Activated CD4-positive, alpha-beta T cell treated with anti-CD3 and anti-CD28 coated beads, Interleukin-2, Interleukin-4, amounts not matched to agents 100 ng/mL and 50 ng/mL, durations not matched to agents 16 hours and 8 hours (primary cell): ENCODE measurements around the gene SFTPB.
"Not testable (repeated sequence)": the region's sequence is repeated elsewhere in the genome, so short reads cannot be mapped to it uniquely, and the experiment has no call there.

Experiments used
- DNase-seq: peaks from one replicate; pipeline ENCODE4 v3.0.0-alpha.2; 2020; ENCODE audit warnings: low spot score

Gene SFTPB

GRCh38 chr2:85668009-85668856 is at the start of gene SFTPB:
Gene SFTPB (minus strand): TSS chr2:85668199. CDS start chr2:85668183, 16 bp downstream.
- no peak for DNase-seq

GRCh38 chr2:85717308-85718008 is 49.5 kb upstream of the SFTPB start:
- no peak for DNase-seq

GRCh38 chr2:85716346-85716914 is 48.4 kb upstream of the SFTPB start:
- no peak for DNase-seq

DNA sequence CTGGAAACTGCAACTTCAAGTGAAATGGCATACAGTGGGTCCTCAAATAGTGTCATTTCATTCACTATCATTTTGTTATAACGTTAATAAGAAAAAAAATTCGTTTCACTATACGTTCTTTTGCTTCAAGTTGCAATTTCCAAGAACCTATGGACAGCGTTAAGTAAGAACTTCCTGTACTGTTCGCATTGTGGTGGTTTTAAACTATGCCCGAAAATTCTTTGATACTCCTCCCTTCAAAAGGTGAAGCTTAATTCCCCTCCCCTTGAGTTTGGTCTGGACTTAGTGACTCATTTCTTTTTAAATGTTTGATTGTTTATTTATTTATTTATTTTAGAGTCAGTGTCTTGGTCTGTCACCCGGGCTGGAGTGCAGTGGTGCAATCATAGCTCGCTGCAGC is 46.8 kb upstream of the SFTPB start:
- no peak for DNase-seq

DNA sequence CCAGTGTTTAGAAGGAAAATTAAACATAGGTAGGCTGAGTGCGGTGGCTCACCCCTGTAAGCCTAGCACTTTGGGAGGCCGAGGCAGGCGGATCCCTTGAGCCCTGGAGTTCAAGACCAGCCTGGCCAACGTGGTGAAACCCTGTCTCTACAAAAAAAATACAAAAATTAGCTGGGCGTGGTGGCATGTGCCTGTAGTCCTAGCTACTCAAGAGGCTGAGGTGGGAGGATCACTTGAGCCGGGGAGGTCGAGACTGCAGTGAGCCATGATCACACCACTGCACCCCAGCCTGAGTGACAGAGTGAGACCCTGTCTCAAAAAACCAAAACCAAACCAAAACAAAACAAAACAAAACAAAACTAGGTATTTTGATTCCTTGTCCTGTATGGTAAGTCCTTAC is 46.4 kb upstream of the SFTPB start:
- not testable (repeated sequence) for DNase-seq

DNA sequence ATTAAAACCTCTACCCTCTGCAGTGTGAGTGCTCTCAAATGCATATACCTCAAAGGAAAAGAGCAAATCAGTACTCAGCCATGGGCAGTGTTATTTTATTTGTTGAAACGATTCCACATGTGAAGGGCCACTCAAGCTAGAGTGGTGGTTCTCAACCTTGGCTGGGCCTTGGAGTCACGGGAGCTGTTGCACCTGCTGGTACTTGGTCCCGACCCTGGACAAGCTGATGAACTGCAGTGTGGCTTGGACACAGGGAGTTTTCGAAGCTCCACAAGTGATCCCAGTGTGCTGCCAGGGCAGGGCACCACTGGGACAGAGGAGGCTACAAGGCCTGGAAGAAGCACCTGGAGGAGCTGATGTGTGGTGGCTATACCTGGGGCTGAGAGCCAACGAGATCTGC is 45.8 kb upstream of the SFTPB start:
- no peak for DNase-seq

GRCh38 chr2:85712849-85713612 is 45.0 kb upstream of the SFTPB start:
- no peak for DNase-seq

DNA sequence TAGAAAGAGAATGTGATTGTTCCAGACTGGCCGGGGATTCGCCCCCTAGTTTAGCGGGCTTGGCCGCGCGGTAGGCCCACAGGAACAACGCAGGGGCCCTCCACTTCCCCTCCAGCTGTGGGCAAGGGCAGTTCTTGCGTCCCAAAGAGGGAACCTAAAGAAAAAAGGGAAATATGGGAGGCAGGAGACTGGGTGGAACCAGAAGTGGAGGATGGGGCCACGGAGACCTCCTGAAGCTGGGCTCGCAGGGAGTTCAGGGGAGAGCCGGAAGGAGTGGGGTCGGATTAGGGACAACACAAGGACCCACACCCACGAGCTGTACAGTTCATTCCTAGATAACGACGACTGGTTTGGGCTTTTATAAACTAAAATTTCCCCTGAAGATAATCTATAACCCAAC is 44.3 kb upstream of the SFTPB start:
- DNase-seq: no peak

DNA sequence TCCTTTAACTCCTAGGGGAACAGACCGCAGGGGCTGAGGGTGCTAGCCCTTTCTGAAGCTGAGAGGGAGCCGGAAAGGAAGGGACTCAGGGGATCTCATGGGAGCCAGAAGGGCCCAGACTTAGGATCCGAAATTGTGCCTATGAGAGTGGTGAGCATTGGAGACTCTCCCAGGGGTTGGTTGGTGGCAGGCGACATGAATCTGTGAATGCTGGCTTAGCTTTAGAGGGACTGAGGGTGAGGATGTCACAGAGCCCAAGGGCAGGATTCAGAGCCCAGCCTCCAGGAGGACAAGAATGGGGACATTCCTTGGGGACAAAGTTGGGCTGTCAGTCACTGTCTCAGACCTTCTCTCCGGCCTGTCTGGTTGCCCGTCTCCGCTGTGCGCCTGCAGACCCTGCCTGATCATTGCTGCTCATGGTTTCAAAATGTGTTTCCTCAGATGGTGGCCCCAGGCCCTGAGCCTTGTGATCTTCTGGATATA is 43.6 kb upstream of the SFTPB start:
- DNase-seq: no peak

DNA sequence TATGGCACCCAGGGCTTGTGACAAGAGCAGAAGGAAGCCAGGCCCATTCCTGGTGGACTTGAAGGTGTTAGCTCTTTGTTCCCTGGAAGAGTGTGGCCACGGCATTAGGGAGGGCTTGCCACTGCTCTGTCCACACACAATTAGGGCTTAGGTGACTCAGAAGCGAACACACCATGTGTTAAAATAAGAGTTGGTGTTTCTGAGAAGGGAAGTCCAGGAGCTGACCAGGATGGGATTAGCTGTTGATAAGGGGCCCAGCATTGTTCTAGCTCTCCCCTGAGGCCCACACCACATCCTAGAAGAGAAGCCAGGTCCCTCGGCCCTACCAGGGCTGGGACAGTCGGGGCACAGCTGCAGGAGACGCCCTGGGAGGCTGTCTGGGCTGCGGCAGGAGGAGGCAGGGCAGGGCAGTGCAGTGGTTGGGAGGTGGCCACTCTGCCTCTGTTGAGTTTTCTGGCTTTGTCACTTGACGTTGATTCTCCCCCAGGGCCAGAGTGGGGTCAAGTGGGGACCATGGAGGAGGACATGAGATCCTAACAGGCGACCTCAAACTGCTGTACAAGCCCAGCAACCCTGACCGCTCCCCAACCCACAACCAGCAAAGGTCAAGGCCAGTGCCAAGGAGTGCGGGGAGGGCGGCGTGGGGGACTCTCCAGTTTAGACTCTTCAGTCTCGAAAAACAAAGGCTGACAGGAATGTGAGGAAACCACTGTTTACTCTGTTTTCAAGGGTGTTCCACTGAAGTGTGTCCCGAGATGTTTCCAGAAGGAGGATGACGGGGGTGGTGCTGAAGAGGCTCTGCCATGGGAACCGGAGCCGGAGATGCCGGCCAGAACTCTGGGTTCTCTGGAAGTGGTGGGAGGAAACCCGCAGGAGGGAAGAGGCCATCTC is 42.9 kb upstream of the SFTPB start:
- DNase-seq: no peak

- DNase-seq: no peak
Measured at GRCh38 chr2:85709401-85709811, 41.4 kb upstream of the SFTPB start.

DNA sequence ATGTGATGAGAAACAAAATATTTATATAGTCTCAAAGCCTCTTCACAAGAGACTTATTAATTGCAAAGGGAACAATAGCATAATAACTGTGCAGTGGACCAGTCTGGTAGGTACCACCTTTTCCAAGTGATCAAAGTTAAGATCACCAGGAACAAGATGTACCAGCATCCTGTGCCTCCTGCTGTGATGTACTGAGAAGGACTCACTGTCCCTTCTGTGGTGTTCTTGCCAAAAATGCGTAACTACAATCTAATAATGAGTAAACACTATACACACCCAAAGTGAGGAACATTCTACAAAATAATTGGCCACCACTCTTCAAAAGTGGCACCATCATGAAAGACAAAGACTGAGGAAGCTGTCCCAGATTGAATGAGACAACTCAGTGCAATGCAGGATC is 40.6 kb upstream of the SFTPB start:
- DNase-seq: no peak

GRCh38 chr2:85707304-85707703 is 39.3 kb upstream of the SFTPB start:
- peak; percentile 89 for DNase-seq

- no peak for DNase-seq
Measured at GRCh38 chr2:85706599-85707296, 38.7 kb upstream of the SFTPB start.

DNA sequence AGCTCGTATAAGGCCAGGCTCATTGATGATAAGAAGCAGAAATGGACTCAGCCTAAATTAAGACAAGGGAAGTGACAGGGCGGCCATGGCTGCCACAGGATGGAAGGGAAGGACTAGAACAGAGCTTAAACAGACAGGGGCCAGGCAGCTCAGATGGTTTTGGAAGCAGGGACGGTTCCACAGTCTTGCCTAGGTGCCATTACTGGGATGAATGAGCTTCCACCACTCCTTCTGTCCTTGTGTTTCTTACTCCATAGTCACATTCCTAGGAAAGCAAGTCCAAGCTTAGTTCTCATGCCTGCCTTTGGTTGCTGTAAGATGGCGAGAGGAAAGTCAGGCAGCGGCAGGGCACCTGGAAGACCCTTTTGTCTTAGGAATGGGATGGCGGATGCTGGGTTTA is 38.1 kb upstream of the SFTPB start:
- no peak for DNase-seq

DNA sequence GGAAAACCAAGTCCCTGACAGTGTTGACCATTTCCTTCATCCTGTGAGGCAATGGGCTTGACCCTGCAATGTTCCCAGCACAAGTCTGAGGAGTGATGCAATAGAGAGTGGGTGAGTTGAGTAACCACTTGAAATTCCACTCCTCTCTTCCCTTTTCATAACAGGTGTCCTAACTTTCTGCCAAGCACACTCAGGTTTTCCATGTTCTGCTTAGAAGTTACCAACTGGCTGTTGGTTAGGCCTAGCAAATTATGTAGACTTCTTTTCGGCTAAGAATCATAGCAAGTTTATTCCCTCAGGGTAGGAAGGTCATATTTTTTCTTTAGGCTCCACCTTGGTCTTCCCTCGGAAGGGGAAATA is 37.7 kb upstream of the SFTPB start:
- DNase-seq: no peak

DNA sequence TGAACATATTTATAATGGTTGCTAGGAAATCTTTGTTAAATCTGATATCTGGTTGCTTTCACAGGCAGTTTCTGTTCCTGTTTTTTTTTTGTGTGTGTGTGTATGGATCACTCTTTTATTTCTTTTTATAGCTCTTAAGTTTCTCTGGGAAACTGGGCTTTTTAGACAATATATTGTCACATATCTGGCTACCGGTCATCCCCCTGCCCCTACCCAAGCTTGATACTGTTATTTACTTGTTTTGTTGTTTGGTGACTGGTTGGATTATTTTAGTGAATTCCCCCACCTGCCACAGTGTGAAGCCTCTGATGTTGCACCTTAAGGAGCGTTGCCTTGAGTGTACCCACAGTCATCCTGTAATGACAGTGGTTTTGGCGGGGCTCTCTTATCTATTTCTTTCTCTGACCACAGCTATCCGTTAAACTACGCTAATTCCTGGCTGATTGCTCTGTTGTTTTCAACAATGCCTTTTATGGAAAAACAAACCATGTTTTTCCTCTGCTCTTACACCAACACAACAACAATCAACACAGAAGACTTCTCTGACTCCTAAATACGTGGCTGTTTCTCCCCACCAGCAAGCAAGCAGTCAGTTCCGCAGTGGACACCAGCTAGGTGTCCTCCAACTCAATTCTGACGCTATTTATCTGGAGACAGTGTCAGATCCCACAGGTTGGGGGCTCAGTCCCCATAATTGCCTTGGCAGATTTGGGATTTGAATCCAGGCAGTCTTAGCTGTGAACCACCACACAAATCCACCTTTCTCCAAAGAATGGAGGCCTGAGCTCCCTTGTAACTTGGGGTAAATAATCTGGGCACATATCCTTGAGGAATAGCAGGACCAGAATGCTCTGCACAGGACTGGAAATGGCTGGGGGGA is 37.0 kb upstream of the SFTPB start:
- DNase-seq: peak; percentile 65

DNA sequence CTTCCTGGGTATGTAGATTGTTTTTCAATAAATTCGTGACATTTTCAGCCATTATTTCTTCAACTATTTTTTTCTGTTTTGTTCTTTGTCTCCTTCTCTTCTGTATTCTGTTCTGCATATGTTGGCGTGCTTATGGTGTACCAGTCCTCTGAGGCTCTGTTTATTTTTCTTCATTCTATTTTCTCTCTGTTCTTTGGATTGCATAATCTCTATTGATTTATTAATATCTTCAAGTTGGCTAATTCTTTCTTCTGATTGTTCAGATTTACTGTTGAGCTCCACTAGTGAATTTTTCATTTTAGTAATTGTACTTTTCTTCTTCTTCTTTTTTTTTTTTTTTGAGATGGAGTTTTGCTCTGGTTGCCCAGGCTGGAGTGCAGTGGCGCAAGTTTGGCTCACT is 36.0 kb upstream of the SFTPB start:
- DNase-seq: no peak

DNA sequence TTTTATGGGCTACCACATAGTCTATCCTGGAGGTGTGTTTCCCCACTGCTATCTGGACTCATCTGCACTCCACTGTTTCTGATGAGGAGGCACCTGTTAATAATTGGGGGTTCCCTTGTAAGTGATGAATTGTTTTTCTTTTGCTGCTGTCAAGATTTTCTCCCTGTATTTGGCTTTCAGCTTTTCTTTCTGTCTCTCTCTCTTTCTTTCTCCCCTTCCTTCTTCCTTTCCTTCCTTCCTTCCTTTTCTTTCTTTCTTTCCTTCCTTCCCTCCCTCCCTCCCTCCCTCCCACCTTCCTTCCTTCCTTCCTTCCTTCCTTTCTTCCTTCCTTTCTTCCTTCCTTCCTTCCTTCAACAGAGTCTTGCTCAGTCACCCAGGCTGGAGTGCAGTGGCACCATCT is 35.3 kb upstream of the SFTPB start:
- no peak for DNase-seq

- no peak for DNase-seq
Measured at GRCh38 chr2:85702800-85703199, 34.8 kb upstream of the SFTPB start.
